ENCODE results near the gene ARID3C.

ARID3C gene

DNA sequence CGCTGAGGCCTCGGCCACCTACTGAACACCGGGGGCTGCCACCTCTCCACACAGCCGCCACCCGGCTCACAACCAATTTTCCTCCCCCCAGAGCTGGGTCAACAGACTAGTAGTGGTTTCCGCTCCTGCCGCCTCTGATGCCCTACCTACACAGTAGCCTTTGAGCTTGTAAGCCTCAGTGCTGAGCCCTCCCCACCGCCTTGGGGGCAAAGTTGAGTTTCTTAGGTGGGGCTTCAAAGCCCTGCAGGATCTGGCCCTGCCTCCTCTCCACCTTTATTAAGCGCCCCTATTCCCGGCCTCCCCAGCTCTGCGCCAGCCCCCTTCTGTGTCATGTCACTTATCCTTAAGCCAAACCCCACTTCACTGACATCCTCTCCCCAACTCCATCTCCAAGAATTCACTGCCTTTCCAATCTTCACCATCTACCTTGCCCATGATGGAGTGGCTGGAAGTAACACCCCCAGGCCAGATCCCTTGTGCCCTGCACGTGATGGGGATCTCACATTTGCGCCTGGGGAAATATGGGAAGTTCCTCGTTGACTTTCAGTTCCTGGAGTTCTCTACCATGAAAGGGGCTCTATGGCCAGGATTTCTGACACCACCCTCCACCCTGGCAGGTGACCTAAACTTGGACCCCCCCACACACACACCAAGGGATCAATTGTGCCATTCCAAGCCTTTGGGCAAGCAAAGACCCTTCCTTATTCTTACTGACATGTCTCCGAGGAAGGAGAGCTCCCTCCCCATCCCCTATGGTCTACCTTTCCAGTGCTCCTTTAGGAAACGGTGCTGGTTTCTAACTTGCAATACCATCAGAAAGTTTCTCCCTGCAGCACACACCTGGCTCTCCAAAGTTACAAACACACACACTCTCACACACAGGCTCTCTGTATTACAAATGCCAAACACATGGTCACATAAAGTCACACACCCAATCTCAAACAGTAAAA is 36.7 kb downstream of the ARID3C start:
- DNase-seq, result no peak

DNA sequence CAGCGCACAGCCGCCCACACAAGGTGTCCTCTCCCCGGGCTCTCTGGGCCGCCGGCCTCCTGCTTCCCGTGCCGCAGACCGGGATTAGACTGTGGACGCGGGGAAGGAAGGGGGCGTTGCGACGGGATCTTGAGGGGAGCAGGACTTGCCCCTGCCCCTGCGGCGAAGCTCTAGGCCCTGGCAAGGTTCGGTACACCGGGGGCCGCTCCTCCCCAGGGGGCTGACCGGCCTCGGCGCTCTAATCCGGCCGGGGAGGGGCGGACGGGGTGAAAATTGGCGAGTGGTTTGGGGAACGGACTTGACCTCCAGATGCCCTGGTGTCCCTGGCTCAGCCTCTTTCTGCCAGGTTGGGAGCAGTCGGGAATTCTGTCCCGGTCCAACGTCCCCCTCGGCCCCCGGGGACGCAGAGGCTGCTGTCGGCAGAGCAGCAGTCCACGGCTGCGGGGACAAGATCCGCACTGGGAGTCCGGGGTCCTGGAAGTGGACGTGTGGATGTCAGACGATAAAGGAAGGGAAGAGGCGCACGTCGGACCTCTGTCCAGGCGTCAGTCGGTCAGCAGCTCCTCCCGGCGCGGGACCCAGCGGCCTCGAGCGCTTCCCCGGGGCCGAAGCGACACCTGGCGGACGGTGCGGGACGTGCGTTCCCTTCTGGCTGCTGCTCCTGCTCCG is 37.5 kb downstream of the ARID3C start:
- DNase-seq, result peak; percentile 40

DNA sequence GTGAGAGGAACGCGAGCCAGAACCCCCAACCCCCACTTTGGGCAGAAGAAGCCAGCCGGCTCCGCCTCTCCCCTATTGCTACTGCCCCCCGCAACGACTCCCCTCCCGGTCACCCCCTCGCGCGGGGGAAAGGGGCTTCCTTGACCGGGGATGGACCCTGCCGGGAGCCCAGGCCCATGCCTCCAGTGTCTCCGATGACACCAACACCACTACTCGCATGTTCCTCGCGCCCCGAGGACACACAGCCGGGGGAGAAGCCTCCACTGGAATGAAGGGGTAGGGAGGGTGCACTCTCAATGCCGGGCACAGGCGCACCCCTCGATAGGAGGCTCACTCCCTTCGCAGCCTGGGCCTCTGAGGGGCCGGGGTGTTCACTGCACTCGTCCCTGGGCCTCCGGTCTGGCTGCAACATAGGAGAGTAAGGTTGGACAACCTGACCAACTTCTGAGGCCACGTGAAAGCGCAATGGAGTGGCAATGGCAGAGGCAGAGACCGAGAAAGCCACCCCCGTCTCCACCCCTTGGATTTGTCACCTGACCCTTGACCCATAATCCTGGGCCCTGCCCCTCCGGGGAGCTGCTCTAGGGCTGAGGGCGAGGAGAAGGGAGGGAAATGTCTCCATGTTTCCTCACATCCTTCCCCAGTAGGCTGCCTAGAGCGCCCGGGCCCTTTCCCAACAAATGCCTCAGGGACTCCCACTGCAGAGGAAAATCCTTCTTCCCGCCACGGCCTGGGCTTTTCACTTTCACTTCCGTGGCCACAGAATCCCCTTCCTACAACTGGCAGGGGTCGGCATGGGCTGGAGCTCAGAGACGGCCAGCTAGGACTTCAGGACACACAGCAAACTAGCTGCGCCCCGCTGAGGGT is 38.3 kb downstream of the ARID3C start:
- no peak for DNase-seq

DNA sequence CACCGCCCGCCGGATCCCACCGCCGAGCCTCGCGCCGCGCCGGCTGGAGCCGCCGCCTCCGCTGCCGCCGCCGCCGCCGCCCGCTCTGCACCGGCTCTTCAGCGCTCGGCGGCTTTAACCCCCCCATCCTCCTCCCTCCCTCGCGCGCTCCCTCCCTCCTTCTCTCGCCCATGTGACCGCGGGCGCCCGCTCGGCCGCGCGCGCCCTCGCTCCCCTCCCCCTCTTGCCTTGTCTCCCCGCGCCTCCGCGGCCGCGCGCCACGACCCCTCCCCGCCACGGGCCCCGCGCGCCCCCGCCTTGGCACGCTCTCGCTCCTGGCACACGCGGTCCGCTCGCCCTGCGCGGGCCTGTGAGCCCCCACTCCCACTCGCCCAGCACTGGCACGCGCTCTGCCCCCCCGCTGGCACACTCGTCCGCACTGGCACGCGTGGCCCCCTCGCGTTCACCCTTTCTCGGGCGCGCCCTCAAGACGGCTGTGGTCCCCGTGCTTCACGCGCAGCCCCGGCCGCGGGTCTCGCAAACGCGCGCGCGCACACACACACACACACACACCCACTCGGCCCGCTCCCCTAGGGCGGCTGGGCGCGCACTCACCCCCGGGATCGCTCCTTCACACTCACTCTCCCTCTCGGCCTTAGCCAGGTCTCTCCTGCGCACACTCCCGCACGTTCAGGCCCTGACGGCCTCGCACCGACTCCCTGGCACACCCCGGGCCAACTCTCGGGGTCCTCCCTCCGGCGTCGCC is 39.1 kb downstream of the ARID3C start, which contains the start of gene CNTFR:
Gene CNTFR, minus strand, starts transcription at position 89 of the 745 bp plus-strand sequence. CDS start 20,743 bp downstream, outside the sequence.
- peak; percentile 42 for DNase-seq

DNA sequence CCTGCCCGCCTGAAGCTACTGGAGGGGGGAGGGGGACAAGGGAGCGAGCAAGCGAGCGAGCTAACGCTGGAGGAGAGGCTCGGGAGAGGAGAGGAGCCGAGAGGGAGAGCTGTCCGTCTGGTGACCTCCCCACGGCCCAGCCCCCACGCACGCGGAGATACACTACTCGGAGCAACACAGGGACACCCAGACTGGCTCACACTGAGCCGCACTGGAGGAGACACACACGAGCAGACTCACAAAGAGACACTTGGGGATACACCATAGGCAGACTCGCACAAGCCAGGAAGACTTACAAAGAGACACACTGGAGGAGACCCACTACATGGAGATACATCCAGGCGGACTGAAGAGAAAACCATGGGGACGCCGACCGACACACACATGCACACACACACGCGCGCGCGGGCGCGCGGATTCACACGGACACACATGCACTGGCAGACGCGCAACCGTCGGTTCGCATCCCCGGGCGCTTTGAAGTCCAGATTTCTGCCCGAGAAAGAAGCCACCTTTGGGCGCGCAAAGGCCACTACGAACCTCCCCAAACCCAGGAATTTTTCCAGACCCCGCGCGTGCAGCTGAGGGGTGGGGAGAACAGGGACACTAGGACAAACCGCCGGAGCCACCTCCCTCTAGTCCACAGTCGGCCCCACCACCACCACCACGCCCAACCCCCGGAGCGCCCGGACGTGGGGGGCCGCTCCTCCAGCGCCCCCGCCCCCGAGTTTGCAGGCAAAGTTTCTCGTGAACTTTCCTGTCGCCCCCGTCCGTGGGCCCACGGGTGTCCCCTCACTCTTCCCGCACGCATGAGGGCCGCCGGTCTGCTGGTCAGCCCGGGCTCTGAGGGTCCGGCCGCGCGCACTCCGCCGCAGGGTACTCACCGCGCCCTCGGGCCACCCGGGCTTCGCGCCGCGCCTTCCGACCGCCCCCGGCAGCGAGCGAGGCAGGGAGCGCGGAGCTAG is 39.9 kb downstream of the ARID3C start:
- DNase-seq, result no peak

DNA sequence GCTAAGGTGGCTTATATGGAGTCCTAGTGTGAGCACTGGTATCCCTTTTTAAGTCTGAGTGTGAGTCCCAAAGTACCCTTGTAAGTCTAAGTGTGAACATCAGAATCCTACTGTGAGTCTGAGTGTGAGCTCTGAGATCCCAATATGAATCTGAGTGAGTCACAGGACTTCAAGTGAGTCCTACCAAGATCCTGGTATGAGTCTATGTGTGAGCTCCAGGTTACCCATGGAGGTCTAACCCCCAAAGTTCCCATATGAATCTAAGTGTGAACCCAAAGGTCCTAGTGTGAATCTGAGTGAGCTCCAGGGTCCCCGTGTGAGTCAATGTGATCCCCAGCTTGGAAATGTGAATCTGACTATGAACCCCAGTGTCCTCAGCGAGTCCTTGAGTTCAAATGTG is 41.6 kb downstream of the ARID3C start:
- DNase-seq, result no peak

DNA sequence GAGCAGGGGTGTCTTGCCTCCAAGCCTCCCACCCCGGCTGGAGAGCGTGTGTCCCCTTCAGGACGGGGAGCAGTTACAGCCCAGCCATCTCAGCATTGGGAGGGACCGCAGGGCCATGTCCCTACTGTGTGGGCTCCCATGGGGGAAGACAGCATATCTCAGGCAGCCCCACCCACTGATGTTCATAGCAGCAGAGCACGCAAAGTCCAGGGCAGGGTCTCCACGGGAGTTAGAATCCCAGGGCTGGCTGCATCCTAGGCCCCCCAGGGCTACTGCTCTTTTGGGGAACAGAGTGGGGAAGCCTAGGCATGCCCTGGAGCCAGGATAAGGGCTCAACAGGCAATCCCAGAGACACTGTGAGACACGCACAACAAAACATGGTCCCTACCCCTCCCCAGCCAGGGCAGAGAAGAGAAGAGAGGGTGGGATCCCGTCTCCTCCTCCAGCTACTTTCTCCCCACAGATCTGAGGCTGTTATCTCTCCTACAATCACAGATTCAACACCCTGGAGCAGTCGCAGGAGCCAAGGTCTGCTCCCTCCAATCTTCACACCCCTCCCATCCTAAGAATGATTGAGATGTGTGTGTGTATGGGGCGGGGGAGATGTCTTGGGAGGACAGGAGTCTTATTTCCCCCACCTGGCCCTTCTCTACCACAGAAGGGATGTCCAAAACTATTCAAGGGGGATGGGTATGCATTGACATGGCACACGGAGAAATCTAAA is 42.8 kb downstream of the ARID3C start:
- no peak for DNase-seq

DNA sequence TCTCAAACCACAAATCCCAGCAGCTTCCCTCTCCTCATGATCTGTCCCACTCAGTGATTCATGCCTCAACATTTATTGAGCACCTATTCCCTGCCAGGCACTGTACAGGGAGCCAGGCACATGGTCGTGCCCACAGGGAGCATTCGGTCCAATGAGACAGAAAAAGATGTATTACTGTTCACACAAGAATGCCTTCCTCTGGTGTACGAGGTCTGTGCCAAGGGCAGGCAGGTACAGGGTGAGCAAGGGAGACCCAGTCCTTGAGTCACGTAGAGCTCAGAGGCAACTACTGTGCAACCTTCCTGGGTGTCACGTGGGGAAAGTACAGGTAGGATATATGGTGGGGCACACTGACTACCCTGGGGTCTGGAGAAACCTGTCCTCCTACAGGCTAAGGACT is 43.9 kb downstream of the ARID3C start:
- DNase-seq, result no peak

DNA sequence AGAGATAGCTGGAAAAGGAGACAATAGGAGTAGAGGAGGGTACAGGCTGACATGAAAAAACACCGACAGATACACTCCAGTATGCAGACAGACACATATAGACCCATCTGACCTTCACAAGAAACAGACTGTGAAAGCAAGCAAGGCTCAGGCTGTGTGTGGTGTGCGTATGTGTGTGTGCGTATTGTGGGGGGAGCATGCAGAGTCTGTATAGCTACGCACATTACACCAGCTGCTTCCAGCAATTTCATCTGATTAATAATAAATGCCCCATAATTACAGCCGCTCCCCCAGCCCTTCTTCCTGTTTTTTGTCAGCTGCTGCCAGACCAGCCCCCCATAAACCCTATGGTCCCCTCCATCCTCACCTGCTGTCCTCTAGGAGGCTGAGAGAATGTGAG is 46.1 kb downstream of the ARID3C start:
- DNase-seq, result no peak

DNA sequence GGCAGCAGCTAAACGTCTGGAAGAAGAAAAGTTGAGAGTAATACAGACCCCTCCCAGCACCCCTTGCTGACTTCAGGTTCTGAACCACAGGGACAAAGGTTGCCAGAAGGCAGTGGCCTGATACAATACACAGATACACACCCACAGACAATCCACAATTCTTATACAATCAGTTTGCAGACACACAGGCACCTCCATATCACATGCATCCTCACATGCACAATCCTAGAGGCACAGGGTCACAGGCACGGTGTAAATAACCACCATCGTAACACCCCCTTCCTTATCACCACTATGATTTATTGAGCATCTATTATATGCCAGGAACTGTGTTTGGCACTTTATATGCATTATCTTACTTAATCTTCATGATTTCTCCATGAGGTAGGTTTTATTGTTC is 47.5 kb downstream of the ARID3C start:
- no peak for DNase-seq

DNA sequence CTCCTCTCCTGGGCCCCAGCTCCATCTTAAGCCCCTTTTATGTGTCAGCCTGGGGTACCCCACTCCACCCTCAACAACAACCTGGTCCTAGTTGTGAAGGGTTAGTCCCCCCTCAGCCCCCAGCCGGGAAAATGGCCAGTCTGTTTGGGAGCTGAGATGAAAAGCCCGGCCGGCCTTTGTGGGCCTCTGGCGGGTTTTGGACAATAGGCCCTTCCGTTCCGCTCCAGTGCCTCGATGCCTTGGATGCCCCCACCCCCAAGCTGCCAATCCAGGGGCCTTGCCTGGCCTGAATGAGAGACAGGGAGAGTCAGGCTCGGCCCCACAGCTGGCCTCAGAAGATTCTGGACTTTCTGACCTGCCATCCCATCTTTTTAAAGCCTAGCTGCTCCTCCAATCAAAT is 48.5 kb downstream of the ARID3C start:
- no peak for DNase-seq

DNA sequence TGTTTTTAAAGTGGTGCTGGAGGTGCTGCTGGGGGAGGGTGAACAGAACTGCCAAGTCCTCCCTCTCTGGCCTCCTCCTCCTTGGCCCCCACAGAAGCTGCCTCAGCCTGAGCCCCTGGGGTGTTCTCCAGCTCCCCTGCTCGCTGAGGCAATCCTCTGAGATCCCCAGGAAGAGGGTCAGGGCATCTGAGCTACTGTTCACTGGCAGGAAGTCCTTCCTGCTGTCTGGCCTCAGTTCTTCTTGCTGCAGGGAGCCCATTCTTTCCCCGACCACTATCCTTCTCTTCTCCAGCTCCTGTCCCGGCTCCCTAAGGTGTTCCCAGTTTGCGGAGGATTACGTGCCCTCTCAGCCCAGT is 49.1 kb downstream of the ARID3C start:
- DNase-seq, result no peak

DNA sequence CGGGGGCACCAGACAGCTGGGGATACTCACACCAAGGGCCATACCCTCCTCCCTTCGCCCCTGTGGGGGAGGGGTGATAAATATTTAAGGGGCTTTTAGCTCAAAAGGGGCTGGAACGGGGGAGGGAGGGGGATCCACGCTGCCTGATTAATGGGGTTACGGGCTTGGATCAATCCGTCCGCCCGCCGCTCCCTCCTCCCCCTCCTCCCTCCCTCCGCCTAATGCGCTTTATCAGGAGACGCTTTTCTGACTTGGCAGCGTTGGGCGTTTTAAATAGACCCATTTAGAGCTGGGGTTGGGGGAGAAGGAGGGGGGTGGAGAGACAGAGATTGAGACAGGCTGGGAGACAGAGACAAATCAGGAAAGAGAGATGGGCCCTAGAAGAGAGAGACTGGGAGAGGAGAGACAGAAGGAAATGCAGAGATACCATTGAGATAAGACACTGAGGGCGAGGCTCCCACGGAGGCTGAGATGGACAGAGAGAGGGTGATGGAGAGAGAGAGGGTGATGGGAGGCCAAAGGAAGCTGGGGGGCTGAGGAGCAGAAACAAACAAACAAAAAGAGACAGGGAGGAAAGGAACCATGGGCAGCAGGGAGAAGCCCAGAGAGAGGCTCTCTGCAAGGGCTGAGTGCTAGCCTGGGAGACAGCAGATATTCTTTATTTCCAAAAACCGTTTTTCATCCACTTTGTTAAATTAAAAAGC is 49.6 kb downstream of the ARID3C start:
- DNase-seq, result no peak

DNA sequence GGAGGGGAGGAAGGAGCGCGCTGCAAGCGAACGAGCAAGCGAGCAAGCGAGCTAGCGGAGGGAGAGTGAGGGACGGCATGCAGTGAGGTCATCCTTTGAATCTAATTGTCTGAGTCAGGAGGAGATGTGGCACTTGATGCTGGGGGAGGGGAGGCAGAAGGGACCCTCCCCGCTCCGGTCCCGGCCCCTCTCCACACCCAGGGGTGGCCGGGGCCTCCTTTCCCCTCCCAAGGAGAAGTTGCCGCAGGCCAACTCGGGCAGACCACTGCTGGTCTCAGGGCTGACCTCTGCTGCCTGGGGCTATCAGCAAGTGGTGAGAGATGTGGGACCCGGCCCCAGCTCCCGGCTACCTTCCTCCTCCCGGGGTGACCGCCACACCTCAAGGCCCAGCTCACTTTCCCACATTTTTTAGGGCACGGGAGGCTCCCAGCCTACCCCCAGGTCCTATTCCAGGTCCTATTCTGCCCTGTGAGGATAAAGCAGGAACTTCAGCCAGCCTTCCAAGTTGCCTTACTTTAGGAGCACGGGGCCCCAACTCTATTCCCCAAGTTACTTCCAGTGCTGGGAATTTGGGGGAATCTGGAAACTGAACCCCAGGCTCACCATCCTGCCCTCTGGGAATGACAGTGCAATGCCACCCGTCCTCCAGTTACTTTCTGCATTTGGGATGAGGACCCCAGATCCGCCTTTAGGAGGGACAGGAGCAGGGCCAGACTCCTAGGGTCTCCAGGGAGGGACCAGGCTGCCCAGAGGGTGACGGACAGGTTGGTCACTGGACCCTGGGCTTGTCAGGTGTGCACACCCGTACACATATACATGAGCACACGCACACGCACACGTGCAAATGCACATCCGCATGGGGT is 50.4 kb downstream of the ARID3C start:
- DNase-seq, result peak; percentile 19

DNA sequence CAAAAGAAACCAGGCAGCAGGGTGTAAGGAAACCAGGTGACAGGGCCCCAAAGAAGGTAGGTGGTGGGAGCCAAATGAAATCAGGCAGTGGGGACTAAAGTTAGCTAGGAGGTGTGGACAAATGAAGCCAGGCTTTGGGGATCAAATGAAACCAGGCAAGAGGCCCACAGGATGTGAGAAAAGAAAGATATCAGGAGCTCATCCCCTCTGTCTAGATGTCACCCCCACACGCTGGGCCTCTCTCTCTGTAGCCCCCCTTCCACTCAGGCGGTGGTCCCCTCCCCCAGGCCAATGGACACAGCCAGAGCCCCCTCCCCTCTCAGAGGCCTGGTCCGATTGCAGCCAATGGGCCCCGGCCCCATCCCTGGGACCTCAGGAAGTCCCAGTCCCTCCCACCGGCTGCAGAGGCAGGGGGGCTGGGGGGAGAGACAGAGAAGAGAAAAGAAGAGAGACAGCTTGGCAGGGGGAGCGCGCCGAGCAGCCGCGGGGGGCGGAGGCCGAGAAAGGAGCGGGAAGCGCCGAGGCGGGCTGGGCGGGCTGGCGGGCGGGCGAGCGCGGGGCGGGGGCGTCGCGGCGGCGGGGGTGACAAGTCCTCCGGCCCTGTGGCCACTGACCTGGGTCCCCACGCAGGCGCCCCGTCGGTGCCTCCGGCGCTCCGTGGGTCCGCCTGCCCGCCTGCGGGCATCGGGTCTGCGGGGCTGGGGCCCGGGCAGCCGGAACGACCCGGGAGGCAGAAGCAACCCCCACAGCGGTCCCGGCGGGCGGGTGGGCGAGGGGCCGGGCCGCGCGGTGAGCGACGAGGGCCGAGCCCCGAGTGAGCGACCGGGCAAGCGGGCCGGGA is 51.2 kb downstream of the ARID3C start:
- no peak for DNase-seq

DNA sequence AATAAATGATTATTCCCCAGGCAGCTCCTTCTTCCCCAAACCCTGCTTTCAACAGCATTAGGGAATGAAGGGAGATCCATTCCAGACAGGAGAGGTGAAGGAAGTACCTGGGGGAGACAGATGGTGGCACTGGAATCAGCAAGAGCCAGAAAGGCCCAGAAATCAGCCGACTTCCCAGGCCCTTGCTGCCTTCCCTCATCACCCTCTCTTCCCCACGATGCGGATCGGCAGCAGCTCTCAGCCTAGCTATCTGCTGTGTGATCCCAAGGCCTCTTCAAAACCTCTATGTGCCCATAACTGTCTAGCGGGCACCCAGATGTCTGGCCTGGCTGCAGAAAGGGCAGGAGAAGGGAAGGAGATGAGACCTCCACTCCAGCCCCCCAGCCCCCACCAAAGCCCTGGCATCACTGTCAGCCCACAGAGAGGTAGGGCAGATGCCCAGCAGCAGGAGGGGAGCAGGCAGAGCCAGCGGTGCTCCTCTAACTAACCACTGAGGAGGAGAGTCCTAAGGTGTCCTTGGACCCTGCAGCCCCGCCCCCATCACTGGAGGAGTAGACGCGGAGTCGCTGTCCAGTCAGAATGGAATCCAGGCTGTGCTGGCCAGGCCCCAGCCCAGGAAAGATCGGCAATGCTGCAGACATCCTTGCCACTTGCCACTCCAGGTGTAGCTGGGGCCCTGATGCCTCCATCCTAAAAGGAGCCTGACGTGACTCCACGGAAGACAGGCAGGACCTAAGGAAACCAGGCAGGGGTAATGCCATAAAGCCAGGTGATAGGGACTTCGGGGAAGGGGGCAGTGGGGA is 52.1 kb downstream of the ARID3C start:
- no peak for DNase-seq

Measured in NCI-H2029 (cell line).